SW 1271 (cell line): Measurements from ENCODE around the gene AMT.

Source experiments
- DNase-seq, 2 experiments: peaks; one replicate each; lab custom pipeline; 2025; lab: John Stamatoyannopoulos, UW

The AMT gene, protein sequence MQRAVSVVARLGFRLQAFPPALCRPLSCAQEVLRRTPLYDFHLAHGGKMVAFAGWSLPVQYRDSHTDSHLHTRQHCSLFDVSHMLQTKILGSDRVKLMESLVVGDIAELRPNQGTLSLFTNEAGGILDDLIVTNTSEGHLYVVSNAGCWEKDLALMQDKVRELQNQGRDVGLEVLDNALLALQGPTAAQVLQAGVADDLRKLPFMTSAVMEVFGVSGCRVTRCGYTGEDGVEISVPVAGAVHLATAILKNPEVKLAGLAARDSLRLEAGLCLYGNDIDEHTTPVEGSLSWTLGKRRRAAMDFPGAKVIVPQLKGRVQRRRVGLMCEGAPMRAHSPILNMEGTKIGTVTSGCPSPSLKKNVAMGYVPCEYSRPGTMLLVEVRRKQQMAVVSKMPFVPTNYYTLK

DNA sequence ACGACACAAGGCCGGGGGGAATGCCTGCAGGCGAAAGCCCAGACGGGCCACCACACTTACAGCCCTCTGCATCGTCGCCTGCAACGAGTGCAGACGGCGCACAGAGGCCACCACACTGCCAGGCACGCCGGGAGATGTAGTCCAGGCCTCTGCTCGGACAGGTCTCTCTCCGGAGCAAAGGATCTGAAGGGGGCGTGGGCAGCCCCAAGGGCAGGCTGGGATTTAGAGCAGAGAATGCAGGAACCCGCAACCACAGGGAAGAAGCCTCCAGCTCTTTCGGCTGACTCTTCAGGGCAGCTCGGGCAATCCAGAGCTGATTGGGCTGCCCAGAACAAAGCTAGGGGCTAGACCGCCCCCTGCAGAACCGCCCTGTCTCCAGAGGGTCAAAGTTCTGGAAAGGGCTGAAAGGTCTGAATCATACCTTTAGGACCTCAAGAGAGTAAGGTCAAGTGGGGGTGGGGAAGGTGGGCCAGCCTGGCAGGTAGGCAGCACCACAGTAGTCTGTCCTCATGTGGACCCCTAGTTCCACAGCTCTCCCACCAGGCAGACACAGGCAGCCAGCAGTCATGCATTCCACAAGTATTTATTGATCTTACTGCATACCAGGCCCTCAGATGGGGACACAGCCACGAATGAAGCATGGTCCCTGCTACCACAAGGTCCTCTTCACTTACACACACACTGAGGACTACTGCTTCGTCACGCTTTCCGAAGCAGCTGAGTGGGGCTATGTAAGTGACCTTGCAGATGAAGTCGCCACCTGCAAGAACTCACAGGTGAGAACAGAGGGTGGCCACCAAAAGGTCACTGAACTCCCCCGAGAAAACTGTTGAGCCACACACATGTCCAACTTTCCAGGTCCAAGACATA, at the start of gene AMT:
Gene AMT, minus strand, starts transcription at position 95 of the 870 bp plus-strand sequence. Its CDS starts 23 bp downstream, at position 72.
- DNase-seq, result no peak

DNA sequence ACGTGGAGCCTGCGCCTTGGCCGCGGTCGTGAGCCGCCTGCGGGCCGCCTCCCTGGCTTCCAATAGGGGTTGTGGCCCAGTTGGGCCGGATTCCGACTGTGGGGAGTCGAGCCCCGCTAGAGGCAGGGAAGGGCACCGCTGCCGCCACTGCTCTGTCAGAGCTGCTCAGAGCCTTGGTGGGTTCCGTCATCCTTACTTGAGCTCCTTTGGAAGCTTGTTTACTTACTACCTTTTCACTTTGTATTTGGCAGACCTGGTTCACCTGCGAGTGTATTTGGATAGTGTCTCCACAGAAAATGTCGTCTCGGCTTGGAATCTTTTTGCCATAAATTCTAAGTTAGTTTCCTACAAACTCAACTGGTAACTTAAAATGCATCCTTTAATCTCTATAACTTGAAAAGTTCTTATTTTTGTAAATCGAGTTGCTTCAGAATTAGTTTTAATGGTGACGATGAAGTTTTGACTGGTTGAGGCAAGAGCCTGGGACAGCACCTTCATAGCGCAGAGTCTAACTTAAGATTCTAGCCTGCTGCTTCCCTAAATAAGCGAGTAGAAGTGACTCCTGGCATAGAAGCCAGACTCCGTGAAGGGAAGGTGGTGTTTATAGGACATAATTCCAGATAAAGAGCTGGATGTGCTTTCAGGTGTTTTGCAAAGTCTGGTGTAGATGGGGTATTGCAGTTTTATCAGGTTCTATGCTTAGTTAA, 48.6 kb upstream of the AMT start:
- peak in 1 of 2 experiments; percentile 49 for DNase-seq

DNA sequence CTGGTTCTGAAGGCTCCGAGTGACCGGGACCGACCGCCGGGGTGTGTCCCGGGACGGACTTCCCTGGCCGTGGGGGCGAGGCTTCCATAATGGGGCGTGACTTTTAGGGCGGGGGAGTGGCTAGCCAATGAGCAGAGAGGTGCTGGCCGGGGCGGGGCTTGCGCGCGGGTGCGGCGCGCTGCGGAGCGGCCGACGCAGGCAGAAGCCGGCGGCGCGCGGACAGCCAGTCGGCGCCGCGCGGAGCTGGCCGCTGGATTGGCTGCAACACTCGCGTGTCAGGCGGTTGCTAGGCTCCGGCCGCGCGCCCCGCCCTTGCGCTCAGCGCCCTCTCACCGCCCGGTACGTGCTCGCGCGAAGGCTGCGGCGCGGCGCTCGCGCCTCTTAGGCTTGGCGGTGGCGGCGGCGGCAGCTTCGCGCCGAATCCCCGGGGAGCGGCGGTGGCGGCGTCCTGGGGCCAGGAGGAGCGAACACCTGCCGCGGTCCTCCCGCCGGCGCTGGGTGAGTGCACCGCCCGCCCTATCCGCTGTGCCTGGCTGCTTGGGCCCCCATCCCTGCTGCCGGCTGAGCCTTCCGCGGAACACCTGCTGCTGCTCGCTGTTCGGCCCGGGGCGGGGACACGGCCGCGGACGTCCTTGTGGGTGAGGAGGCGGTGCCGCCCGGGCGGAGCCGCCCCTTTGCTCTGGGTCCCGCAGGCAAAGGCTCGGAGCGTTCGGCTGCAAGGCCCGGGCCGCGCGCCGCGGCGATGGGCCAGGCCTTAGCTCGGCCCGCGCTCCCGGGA, 47.9 kb upstream of the AMT start, which contains the start of gene DAG1:
Gene DAG1, plus strand, starts transcription at position 332 of the 778 bp plus-strand sequence. CDS start 40,268 bp downstream, outside the sequence.
- DNase-seq, result peak; percentile 55 to 83

- DNase-seq, result peak; percentile 34 to 59
These were observed 47.0 kb upstream of the AMT start for GRCh38 chr3:49469037-49469935.

DNA sequence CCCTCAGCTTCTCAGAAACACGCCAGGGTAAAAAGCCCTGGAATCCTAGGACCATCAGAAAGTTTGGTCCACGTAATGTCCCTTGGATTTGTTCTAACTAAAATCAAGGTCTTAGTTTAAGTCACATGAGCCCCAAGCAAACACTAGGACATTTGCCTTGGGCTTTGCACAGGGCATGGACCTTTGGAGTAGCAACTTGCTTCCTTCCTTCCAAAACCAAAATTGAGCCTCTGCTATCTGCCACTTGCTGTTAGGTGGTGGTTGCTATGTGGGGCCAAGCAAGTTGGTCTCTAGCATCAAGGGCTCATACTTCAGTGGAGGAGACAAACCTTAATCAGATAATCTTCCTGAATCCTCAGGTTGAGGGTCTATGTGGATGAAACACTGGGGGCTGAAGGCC, 43.8 kb upstream of the AMT start:
- no peak for DNase-seq

GRCh38 chr3:49465270-49466034, 43.2 kb upstream of the AMT start:
- peak in 1 of 2 experiments; percentile 18 for DNase-seq

GRCh38 chr3:49462222-49462621, 39.9 kb upstream of the AMT start:
- DNase-seq, result no peak

GRCh38 chr3:49461443-49462171, 39.3 kb upstream of the AMT start:
- DNase-seq, result no peak

GRCh38 chr3:49460956-49461355, 38.7 kb upstream of the AMT start:
- DNase-seq, result no peak

- DNase-seq, result no peak
These were observed 38.1 kb upstream of the AMT start for GRCh38 chr3:49460188-49460890.

DNA sequence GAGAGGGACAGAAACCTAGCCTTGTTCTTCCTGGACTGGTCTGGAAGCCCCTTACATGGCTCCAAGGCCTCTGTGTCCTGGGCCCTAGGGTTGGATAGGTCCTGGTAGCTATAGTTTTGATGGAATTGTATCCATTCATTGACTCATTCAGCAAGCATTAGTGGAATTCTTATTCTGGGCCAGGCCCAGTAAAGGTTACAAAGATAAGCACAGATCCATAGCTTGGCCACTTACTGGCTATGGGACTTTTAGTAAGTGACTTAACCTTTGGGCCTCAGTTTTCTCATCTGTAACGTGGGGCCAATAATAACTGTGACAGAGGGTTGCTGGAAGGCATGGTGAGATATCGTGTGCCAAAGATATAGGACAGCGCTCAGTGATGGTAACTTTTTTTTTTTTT, 34.2 kb upstream of the AMT start:
- DNase-seq, result no peak

GRCh38 chr3:49454898-49455681, 32.8 kb upstream of the AMT start:
- DNase-seq, result no peak

DNA sequence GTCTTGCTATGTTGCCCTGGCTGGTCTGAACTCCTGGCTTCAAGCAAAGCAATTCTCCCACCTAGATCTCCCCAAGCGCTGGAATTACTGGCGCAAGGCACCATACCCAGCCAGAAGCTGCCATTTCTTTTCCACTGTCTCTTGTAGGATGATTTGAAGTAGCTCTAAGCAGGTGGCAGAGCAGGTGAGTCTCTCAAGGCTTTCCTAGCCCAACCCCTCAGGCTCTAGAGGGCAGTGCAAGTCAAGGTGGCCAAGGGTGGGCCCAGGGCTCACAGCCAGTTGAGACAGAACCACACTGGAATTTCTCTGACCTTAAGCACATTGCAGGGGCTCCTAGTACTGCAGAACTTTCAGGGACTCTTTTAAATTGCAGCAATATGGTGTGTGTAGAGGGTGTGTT, 32.2 kb upstream of the AMT start:
- no peak for DNase-seq

- no peak for DNase-seq
These were observed 31.3 kb upstream of the AMT start for GRCh38 chr3:49453621-49454020.

DNA sequence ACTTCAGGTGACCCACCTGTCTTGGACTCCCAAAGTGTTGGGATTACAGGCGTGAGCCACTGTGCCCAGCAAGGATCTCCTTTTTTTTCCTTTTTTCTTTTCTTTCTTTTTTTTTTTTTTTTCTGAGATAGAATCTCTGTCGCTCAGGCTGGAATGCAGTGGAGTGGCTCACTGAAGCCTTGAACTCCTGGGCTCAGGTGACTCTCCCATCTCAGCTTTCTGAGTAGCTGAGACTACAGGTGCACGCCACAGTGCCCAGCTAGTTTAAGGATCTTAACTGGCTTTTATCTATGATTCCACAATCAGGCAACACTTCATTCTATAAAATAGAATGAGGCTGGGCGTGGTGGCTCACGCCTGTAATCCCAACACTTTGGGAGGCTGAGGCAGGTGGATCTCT, 23.1 kb upstream of the AMT start:
- DNase-seq, result no peak

GRCh38 chr3:49434731-49435130, 12.5 kb upstream of the AMT start:
- DNase-seq, result no peak

DNA sequence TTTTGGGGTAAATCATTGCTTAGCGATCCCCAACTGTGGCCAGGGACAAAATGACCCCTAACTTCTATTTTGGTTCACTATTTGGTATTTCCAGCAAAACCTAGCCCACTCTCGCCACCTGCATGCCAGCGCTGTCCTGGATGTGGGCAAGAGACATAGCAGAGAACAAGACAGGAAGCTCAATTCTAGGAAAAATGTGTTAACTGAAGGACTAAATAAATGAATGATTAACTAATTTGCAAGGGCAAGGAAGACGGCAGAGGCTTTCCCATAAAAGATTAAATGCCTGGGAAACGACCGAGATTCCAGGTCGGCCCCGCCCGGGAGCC, 6.4 kb upstream of the AMT start:
- no peak for DNase-seq

DNA sequence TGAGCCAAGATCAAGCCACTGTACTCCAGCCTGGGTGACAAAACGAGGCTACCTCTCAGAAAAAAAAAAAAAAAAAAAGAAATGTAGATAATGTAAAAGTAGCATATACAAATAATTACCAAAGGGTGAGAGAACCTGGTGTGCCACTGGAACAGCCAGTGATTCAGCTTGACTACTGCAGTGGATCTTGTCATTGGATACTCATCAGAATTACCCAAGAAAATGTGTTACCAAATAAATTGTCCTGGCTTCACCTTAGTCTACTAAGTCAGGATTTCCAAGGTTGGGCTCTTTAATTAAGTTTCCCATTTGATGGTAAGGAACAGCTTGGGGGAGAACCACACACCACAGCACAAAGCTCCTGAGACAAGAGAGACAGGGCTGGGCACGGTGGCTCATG, 5.3 kb upstream of the AMT start:
- DNase-seq, result no peak
